GM19193 (cell line): ENCODE data around the gene CHAC2.
A peak's percentile ranks its signal among the peaks of the same experiment; 100 is the strongest.

Source experiments
- POLR2A ChIP-seq: IDR thresholded peaks from 4 replicates; pipeline ENCODE4 v1.6.1; 2011; ENCODE audit not compliant: insufficient read depth, insufficient read length; ENCODE audit errors: extremely low read depth

CHAC2 gene

GRCh38 chr2:53767405-53768241, at the start of gene CHAC2:
Gene CHAC2 (plus strand): TSS chr2:53767804. CDS start chr2:53767887, 83 bp downstream.
- TF ChIP-seq POLR2A: peak; percentile 82

DNA sequence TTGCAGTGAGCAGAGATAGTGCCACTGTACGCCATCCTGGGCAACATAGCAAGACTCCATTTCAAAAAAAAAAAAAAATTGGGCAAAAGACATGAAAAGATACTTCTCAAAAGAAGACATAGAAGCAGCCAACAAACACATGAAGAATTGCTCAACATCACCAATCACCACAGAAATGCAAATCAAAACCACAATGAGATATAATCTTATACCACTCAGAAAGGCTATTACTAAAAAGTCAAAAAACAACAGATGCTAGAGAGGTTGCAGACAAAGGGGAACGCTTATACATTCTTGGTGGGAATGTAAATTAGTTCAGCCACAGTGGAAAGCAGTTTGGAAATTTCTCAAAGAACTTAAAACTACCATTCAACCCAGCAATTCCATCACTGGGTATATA, 43.1 kb upstream of the CHAC2 start:
- no peak for TF ChIP-seq POLR2A

GRCh38 chr2:53725662-53726061, 41.9 kb upstream of the CHAC2 start:
- TF ChIP-seq POLR2A: no peak

DNA sequence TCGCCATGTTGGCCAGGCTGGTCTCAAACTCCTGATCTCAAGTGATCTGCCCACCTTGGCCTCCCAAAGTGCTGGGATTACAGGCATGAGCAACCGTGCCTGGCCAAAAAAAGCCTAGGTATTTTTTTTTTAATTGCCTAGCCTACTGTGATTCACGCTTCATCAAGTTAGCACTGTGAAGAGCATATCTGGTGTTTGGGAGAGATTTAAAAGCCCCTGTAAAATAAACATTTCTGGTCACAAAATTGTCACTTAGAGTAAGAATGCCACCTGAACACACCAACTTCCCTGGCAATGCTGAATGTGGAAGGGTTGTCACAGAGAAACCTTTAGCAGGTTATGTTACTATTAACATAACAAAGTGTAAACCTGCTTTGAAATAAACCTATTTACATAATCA, 39.7 kb upstream of the CHAC2 start:
- no peak for TF ChIP-seq POLR2A

GRCh38 chr2:53729143-53729762, 38.4 kb upstream of the CHAC2 start:
- no peak for TF ChIP-seq POLR2A

DNA sequence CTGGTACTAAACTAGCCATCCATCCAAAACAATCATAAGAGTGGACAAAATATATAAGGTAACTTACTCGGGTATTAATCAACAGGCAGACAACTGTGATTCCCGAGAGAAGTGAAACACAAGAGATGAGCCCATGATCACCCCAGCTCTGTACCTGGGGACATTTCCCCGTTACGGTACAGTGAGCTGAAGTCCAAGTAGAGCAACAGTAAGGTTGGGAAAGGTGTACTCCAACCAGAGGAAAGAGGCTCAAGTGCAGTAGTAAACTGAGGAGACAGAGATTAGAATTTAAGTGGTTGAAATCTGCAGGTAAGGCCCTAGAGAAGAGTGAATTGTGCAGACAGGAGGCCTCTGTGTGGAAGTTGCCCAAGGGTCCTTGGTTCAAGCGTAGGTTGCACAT, 30.5 kb upstream of the CHAC2 start:
- TF ChIP-seq POLR2A: no peak

GRCh38 chr2:53739032-53739431, 28.6 kb upstream of the CHAC2 start:
- no peak for TF ChIP-seq POLR2A

DNA sequence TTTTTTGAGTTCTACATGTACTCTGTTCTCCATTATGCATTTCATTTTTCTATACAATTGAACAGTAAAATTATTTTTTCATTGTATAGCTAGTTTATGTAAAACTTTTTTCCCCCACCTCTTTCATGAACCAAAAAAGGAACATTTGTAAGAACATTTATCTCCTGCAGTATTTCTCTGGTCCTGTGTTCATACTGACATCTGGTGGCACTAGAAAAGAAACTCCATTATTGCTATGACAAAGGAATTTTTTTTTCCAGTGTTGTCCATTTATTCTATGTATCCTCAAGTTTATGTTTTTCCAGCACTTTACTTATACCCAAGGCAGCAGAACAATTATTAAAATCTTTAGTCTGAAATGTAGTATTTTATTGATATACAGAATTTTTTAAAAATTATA, 27.4 kb upstream of the CHAC2 start:
- TF ChIP-seq POLR2A: no peak

- TF ChIP-seq POLR2A: no peak
Observed at GRCh38 chr2:53744395-53745065, 23.1 kb upstream of the CHAC2 start.

DNA sequence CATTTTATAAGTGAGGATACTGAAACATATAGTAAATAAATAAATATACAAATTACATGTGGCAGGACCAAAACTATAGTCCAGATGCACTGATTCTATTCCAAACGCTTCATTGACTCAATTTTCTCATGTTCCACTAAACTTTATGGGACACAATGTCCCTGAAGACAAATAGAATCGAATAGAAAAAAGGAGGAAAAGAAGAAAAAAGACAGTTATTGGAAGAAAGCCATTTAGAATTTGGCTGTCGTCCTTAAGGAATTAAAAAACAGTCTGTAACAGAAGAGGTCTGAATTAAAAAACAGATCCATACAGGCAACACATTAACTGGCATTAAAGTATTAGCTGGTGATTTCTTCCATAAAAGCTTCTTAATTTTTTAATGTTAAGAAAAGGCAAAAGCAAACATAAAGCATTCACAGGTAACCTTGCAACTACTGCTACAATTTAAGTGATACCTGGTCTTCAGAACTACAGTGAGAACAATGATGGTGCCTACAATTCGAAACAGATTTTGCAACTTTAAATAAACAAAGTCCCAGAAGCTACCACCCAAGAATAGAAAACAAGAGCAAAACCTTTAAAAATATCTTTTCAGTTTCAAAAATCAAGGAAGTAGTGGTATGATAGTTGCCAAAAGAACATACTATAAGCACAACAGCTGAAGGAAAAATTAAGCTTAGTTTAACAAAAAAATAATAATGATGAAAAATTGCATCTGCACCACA, 17.4 kb upstream of the CHAC2 start:
- TF ChIP-seq POLR2A: no peak

DNA sequence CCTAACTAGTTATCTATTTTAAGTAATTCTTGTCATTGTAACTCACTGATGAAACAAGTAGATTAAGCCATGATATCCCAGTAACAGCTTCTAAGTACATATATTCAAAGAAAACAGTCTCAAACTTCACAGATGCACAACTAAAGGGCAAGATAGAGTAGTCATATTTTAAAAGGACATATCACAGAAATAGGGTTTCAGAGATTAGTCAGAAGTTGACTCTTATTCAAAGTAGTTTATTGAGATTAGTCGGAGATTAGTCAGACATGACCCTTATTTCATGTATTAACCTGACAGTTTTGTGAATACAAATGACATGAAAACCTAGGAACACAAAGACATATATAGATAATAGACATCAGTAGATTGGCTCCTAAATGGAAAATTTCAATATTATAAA, 15.9 kb upstream of the CHAC2 start:
- no peak for TF ChIP-seq POLR2A

GRCh38 chr2:53752385-53752784, 15.2 kb upstream of the CHAC2 start:
- TF ChIP-seq POLR2A: no peak

- no peak for TF ChIP-seq POLR2A
Observed at GRCh38 chr2:53753041-53753440, 14.6 kb upstream of the CHAC2 start.

DNA sequence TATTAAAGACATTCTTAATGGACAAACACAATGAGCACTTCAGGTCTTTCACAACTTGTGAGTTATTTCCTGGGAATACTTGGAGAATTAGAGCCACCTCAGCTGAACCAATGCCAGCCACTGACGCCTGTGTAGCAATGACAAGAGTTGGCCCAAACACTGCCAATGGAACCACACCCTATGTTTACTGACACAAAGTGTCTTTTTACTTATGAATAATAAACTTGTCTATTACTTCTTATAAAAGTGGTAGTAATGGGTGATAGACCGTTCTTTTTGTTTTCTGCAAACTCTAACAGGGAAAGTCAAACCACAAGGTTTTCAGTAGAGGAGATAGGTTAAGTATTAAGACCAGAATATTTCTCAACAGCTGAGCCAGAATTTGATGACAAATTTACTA, 12.5 kb upstream of the CHAC2 start:
- no peak for TF ChIP-seq POLR2A

DNA sequence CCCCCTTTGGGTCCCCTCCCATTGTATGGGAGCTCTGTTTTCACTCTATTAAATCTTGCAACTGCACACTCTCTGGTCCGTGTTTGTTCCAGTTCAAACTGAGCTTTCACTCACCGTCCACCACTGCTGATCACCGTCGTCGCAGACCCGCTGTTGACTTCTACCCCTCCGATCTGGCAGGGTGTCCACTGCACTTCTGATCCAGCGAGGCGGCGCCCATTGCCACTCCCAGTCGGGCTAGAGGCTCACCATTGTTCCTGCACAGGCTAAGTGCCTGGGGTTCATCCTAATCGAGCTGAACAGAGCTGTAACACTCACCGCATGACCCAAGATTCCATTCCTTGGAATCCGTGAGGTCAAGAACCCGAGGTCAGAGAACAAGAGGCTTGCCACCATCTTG, 11.0 kb upstream of the CHAC2 start:
- TF ChIP-seq POLR2A: no peak
